SK-N-SH (cell line): ENCODE measurements around the gene STIM2. TPM values are rescaled to one million over a fixed set of nuclear protein-coding genes. Genes with fewer than 3 reads are reported as not detected.

Source experiments
- CTCF ChIA-PET: fragments of 300-600, 350-600 bp; formaldehyde crosslinking; extraction: SDS; loops from one replicate; lab custom pipeline; 2021; lab: Yijun Ruan, JAX
- POLR2A ChIA-PET: fragments of 350-600 bp; sonication (Branson Sonifier 250); formaldehyde crosslinking; extraction: SDS; loops from one replicate; lab custom pipeline; 2020; ENCODE audit warnings: antibody characterized with exemption, inconsistent platforms; lab: Yijun Ruan, JAX
- DNase-seq: peaks from one replicate; pipeline ENCODE4 v3.0.0; 2012
- H2AFZ ChIP-seq: fragments of 200-600 bp; sonication (generic); 2 replicates; pipeline ENCODE4 v1.8.1; 2016; ENCODE audit warnings: antibody characterized with exemption, mild to moderate bottlenecking, low read depth
- H3F3A ChIP-seq: fragments of 200-600 bp; sonication (generic); replicated peaks from 2 replicates; pipeline ENCODE3; 2016; ENCODE audit warnings: antibody characterized with exemption, mild to moderate bottlenecking; ENCODE audit not compliant: insufficient read depth
- H3K27ac ChIP-seq, 2 experiments: fragments of 200-500 bp in 1 of 2; fragments of 200-600 bp in 1 of 2; sonication (Bioruptor generic) in 1 of 2; sonication (generic), shearing (Covaris generic) in 1 of 2; 2 replicates each; pipeline versions ENCODE4 v1.5.1 to v1.6.1; 2014 to 2016; ENCODE audit warnings: low read depth in 2 of 2, inconsistent platforms in 1 of 2, low read length in 1 of 2, mild to moderate bottlenecking in 1 of 2, mixed read lengths in 1 of 2
- H3K27me3 ChIP-seq: fragments of 200-600 bp; sonication (generic), shearing (Covaris generic); 2 replicates; pipeline ENCODE4 v1.6.1; 2016; ENCODE audit warnings: mixed run types; ENCODE audit not compliant: insufficient read depth
- H3K36me3 ChIP-seq, 2 experiments: fragments of 200-500 bp in 1 of 2; fragments of 200-600 bp in 1 of 2; sonication (Bioruptor generic) in 1 of 2; sonication (generic) in 1 of 2; replicated peaks in 1 of 2; 2 replicates each; pipeline versions ENCODE3 to v1.5.1; 2014 to 2016; ENCODE audit warnings: low read length in 1 of 2, mild to moderate bottlenecking in 1 of 2; ENCODE audit not compliant: insufficient read depth in 2 of 2, control insufficient read depth in 1 of 2
- H3K4me1 ChIP-seq, 2 experiments: fragments of 200-500 bp in 1 of 2; fragments of 200-600 bp in 1 of 2; sonication (Bioruptor generic) in 1 of 2; sonication (generic), shearing (Covaris generic) in 1 of 2; 2 replicates each; pipeline versions ENCODE4 v1.5.1 to v1.6.1; 2014 to 2016; ENCODE audit warnings: low read depth in 1 of 2, low read length in 1 of 2, mixed run types in 1 of 2; ENCODE audit not compliant: insufficient read depth in 2 of 2, control insufficient read depth in 1 of 2
- H3K4me2 ChIP-seq: fragments of 200-600 bp; sonication (generic), shearing (Covaris generic); 2 replicates; pipeline ENCODE4 v1.6.1; 2017; ENCODE audit warnings: mixed run types
- H3K4me3 ChIP-seq, 2 experiments: fragments of 200-500 bp in 1 of 2; fragments of 200-600 bp in 1 of 2; sonication (Bioruptor generic) in 1 of 2; sonication (generic), shearing (Covaris generic) in 1 of 2; 2 replicates each; pipeline versions ENCODE4 v1.5.1 to v1.8.1; 2014 to 2016; ENCODE audit warnings: low read depth in 2 of 2, inconsistent platforms in 1 of 2, low read length in 1 of 2, mild to moderate bottlenecking in 1 of 2, mixed read lengths in 1 of 2, moderate library complexity in 1 of 2
- H3K79me2 ChIP-seq: fragments of 200-600 bp; sonication (generic); 2 replicates; pipeline ENCODE4 v1.8.1; 2017; ENCODE audit warnings: mild to moderate bottlenecking; ENCODE audit not compliant: insufficient read depth
- H3K9ac ChIP-seq: fragments of 200-600 bp; sonication (generic); 2 replicates; pipeline ENCODE4 v1.6.1; 2017; ENCODE audit warnings: mixed run types
- H3K9me2 ChIP-seq: fragments of 200-600 bp; sonication (generic); 2 replicates; pipeline ENCODE4 v1.6.1; 2017; ENCODE audit warnings: mixed run types
- H3K9me3 ChIP-seq: fragments of 200-600 bp; sonication (generic); 2 replicates; pipeline ENCODE4 v1.6.1; 2017; ENCODE audit warnings: mixed run types, mild to moderate bottlenecking, moderate library complexity
- H4K20me1 ChIP-seq: fragments of 200-600 bp; sonication (generic); 2 replicates; pipeline ENCODE4 v1.6.1; 2017; ENCODE audit warnings: mild to moderate bottlenecking, mixed run types; ENCODE audit not compliant: insufficient read depth
- ELF1 ChIP-seq: IDR thresholded peaks from 2 replicates; pipeline ENCODE4 v1.4.0; 2012
- EZH2phosphoT487 ChIP-seq: fragments of 200-600 bp; sonication (generic); IDR thresholded peaks from 2 replicates; pipeline ENCODE4 v1.6.1; 2017; ENCODE audit warnings: low read depth, mixed run types, mild to moderate bottlenecking, antibody characterized with exemption, moderate library complexity, borderline replicate concordance
- FOXJ3 ChIP-seq: sonication (generic); formaldehyde crosslinking; IDR thresholded peaks from 2 replicates; pipeline ENCODE4 v1.5.1; 2020; ENCODE audit warnings: mild to moderate bottlenecking, missing genetic modification reagents
- GABPA ChIP-seq: IDR thresholded peaks from 2 replicates; pipeline ENCODE4 v1.4.0; 2012; ENCODE audit warnings: low read depth, mild to moderate bottlenecking
- JUND ChIP-seq: IDR thresholded peaks from 2 replicates; pipeline ENCODE4 v1.4.0; 2012
- MXI1 ChIP-seq: IDR thresholded peaks from 2 replicates; pipeline ENCODE4 v1.6.1; 2012; ENCODE audit warnings: mild to moderate bottlenecking, low read depth, low read length, improper control_type of control experiment
- NFIC ChIP-seq: IDR thresholded peaks from 2 replicates; pipeline ENCODE4 v1.4.0; 2012; ENCODE audit warnings: borderline replicate concordance
- NRF1 ChIP-seq: IDR thresholded peaks from 2 replicates; pipeline ENCODE4 v1.6.1; 2012; ENCODE audit warnings: low read depth, mild to moderate bottlenecking, low read length
- RCOR1 ChIP-seq: fragments of 150-350 bp; IDR thresholded peaks from 2 replicates; pipeline ENCODE4 v1.6.1; 2017; ENCODE audit warnings: antibody characterized with exemption, low read length
- RFX5 ChIP-seq: IDR thresholded peaks from 2 replicates; pipeline ENCODE4 v1.6.1; 2012; ENCODE audit warnings: mild to moderate bottlenecking, improper control_type of control experiment, low read length
- SMC3 ChIP-seq: IDR thresholded peaks from 2 replicates; pipeline ENCODE4 v1.6.1; 2012; ENCODE audit warnings: low read depth, low read length, improper control_type of control experiment
- TEAD4 ChIP-seq: IDR thresholded peaks from 2 replicates; pipeline ENCODE4 v1.4.0; 2012; ENCODE audit warnings: mild to moderate bottlenecking, borderline replicate concordance; ENCODE audit not compliant: insufficient read depth
- WGBS: methylation state at CpG from one replicate; pipeline ENCODE4 v1.1.6; 2017; ENCODE audit warnings: low lambda C conversion rate; 5-methylcytosine and 5-hydroxymethylcytosine counted together
- polyA plus RNA-seq, 3 experiments: library from polyadenylated mRNA; depleted of rRNA; stranded (reverse); fragments of >200 nt; gene quantifications; 2 replicates each; pipeline ENCODE4 v1.2.3, GENCODE V29; 2012
- TF ChIP-seq, protein P1 (sequence below): fragments of 150-350 bp; IDR thresholded peaks from 2 replicates; pipeline ENCODE4 v1.6.1; 2016; ENCODE audit warnings: mild to moderate bottlenecking, low read depth, low read length
- TF ChIP-seq, protein P2 (sequence below): IDR thresholded peaks from 2 replicates; pipeline ENCODE4 v1.4.0; 2012; ENCODE audit warnings: low read depth
- TF ChIP-seq, protein P3 (sequence below): IDR thresholded peaks from 2 replicates; pipeline ENCODE4 v1.6.1; 2012; ENCODE audit warnings: mild to moderate bottlenecking, low read depth, low read length, moderate library complexity
- TF ChIP-seq, protein P4 (sequence below): IDR thresholded peaks from 2 replicates; pipeline ENCODE4 v1.4.0; 2012; ENCODE audit warnings: low read depth, borderline replicate concordance

Gene STIM2
- polyA plus RNA-seq, 1 of the 3 experiments (the other 2 are of a cell fraction) = 14.7 TPM

DNA sequence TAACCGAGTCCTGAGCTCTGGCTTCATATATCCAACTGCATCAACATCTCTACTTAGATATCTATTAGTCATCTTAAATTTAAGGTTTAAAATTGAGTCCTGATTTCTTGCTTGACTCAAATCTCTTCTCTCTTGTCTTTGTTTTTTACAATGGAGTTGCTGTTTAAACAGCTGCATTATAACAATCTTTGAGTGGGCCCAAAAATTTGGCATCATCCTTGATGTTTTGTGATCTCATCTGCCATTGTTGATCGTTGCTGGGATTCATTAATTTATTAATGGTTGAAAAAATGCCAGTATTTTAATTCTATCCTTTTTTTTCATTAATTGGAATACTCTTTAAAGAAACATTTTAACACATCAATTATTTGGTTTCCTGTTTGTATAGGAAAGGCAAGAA lies 82.2 kb downstream of the STIM2 start:
- no peaks in the 10 kb centered on the region for H3K9me2 ChIP-seq
- H3K36me3 ChIP-seq = no peaks in the 10 kb centered on the region
- no peak for DNase-seq
- CTCF ChIA-PET = interaction anchor here (0.7 kb wide), 1 partner anchor 39 kb away, joined by 3 read pairs; no protein-coding TSS in a partner anchor
- H3K27ac ChIP-seq = no peak overlapping the region
- WGBS = 78% methylated on average over 2 of the region's 2 CpGs
- no peaks in the 10 kb centered on the region for H3K4me1 ChIP-seq
- H3K4me2 ChIP-seq = no peak overlapping the region
- no peaks in the 10 kb centered on the region for H3K9me3 ChIP-seq
- H3F3A ChIP-seq = no peaks in the 10 kb centered on the region
- H3K9ac ChIP-seq = no peak overlapping the region
- H3K4me3 ChIP-seq = no peak overlapping the region
- no peaks in the 10 kb centered on the region for H3K79me2 ChIP-seq
- no peaks in the 10 kb centered on the region for H4K20me1 ChIP-seq
- H2AFZ ChIP-seq = no peak overlapping the region
- H3K27me3 ChIP-seq = no peaks in the 10 kb centered on the region
- POLR2A ChIA-PET = no interaction called here
- TF ChIP-seq, protein P1, sequence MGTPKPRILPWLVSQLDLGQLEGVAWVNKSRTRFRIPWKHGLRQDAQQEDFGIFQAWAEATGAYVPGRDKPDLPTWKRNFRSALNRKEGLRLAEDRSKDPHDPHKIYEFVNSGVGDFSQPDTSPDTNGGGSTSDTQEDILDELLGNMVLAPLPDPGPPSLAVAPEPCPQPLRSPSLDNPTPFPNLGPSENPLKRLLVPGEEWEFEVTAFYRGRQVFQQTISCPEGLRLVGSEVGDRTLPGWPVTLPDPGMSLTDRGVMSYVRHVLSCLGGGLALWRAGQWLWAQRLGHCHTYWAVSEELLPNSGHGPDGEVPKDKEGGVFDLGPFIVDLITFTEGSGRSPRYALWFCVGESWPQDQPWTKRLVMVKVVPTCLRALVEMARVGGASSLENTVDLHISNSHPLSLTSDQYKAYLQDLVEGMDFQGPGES = no peak
- TF ChIP-seq, protein P2, sequence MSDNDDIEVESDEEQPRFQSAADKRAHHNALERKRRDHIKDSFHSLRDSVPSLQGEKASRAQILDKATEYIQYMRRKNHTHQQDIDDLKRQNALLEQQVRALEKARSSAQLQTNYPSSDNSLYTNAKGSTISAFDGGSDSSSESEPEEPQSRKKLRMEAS = no peak
- TF ChIP-seq, protein P3, sequence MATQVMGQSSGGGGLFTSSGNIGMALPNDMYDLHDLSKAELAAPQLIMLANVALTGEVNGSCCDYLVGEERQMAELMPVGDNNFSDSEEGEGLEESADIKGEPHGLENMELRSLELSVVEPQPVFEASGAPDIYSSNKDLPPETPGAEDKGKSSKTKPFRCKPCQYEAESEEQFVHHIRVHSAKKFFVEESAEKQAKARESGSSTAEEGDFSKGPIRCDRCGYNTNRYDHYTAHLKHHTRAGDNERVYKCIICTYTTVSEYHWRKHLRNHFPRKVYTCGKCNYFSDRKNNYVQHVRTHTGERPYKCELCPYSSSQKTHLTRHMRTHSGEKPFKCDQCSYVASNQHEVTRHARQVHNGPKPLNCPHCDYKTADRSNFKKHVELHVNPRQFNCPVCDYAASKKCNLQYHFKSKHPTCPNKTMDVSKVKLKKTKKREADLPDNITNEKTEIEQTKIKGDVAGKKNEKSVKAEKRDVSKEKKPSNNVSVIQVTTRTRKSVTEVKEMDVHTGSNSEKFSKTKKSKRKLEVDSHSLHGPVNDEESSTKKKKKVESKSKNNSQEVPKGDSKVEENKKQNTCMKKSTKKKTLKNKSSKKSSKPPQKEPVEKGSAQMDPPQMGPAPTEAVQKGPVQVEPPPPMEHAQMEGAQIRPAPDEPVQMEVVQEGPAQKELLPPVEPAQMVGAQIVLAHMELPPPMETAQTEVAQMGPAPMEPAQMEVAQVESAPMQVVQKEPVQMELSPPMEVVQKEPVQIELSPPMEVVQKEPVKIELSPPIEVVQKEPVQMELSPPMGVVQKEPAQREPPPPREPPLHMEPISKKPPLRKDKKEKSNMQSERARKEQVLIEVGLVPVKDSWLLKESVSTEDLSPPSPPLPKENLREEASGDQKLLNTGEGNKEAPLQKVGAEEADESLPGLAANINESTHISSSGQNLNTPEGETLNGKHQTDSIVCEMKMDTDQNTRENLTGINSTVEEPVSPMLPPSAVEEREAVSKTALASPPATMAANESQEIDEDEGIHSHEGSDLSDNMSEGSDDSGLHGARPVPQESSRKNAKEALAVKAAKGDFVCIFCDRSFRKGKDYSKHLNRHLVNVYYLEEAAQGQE = no peak
- TF ChIP-seq MXI1 = no peak
- TF ChIP-seq RCOR1 = no peak
- no peak for TF ChIP-seq JUND
- no peak for TF ChIP-seq FOXJ3 (CRISPR knock-in tag)
- TF ChIP-seq GABPA = no peak
- no peak for TF ChIP-seq TEAD4
- TF ChIP-seq RFX5 = no peak
- TF ChIP-seq SMC3 = no peak
- TF ChIP-seq, protein P4, sequence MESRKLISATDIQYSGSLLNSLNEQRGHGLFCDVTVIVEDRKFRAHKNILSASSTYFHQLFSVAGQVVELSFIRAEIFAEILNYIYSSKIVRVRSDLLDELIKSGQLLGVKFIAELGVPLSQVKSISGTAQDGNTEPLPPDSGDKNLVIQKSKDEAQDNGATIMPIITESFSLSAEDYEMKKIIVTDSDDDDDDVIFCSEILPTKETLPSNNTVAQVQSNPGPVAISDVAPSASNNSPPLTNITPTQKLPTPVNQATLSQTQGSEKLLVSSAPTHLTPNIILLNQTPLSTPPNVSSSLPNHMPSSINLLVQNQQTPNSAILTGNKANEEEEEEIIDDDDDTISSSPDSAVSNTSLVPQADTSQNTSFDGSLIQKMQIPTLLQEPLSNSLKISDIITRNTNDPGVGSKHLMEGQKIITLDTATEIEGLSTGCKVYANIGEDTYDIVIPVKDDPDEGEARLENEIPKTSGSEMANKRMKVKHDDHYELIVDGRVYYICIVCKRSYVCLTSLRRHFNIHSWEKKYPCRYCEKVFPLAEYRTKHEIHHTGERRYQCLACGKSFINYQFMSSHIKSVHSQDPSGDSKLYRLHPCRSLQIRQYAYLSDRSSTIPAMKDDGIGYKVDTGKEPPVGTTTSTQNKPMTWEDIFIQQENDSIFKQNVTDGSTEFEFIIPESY = no peak
- no peak for TF ChIP-seq NRF1
- TF ChIP-seq ELF1 = no peak
- no peak for TF ChIP-seq NFIC
- no peak for TF ChIP-seq EZH2phosphoT487
- TF ChIP-seq, all 33 proteins: peak for 0
